ENCODE data around the gene RPA1. TPM values are rescaled to one million over a fixed set of nuclear protein-coding genes. Genes with fewer than 3 reads are reported as not detected.
A peak's percentile ranks its signal among the peaks of the same experiment; 100 is the strongest.

The RPA1 gene
- total and polyA plus RNA-seq, 9 of the 15 experiments (the other 6 are each of a cell fraction or from before 2014, with no cell fraction given): 25.2 to 125 (median 47.4) TPM

GRCh38 chr17:1839516-1839915 is 9.7 kb downstream of the RPA1 start (continued):
- TF ChIP-seq ZNF318 (IDR thresholded peaks at IDR 0.05; ENCODE audit: borderline replicate concordance in 1 of 2, low read depth in 1 of 2) (no peak), SRSF9 (IDR thresholded peaks at IDR 0.05; ENCODE audit: borderline replicate concordance, low read depth, low read length) (no peak), HMBOX1 (IDR thresholded peaks at IDR 0.05) (peak; percentile 36; the same call in 1 of the 2 replicates), GTF2E2 (tag; IDR thresholded peaks at IDR 0.05) (no peak), SNRNP70 (optimal IDR thresholded peaks at IDR 0.05; ENCODE audit: low read depth, low read length) (no peak), ZFX (CRISPR knock-in tag; IDR thresholded peaks at IDR 0.05) (no peak), HNRNPL (IDR thresholded peaks at IDR 0.05; ENCODE audit: low read depth, low read length) (no peak), ZZZ3 (IDR thresholded peaks at IDR 0.05) (no peak), HMGXB4 (CRISPR knock-in tag; IDR thresholded peaks at IDR 0.05) (no peak), MED1 (CRISPR knock-in tag; IDR thresholded peaks at IDR 0.05; ENCODE audit: borderline replicate concordance) (no peak), TCF7 (IDR thresholded peaks at IDR 0.05; ENCODE audit: borderline replicate concordance) (no peak), PTTG1 (tag; IDR thresholded peaks at IDR 0.05; ENCODE audit: low read depth) (no peak), ZNF316 (IDR thresholded peaks at IDR 0.05) (peak; percentile 48), PKNOX1 (IDR thresholded peaks at IDR 0.05) (peak; percentile 30; the same call in 1 of the 2 replicates), MTA1 (IDR thresholded peaks at IDR 0.05; ENCODE audit: borderline replicate concordance) (no peak), JUND (IDR thresholded peaks at IDR 0.05; ENCODE audit: borderline replicate concordance, low read depth, low read length) (peak; percentile 54; the same call in 1 of the 2 replicates), JUND (tag; IDR thresholded peaks at IDR 0.05; ENCODE audit: borderline replicate concordance, low read depth, low read length) (peak; percentile 36; the same call in 1 of the 3 replicates), MIER1 (IDR thresholded peaks at IDR 0.05; ENCODE audit: low read depth) (no peak)
